WTC11 (cell line): ENCODE data around the gene CFL1. TPM values are rescaled to one million over a fixed set of nuclear protein-coding genes. Genes with fewer than 3 reads are reported as not detected.

Experiments used
- ATAC-seq: fragments of 200-7000 bp; cut with Tn5 transposase; 2 replicates; pipeline ENCODE4 v1.10.0; 2021; ENCODE audit warnings: mild to moderate bottlenecking, moderate library complexity
- CTCF ChIA-PET: fragments of 300-600 bp; sonication (Branson Sonifier 250); formaldehyde crosslinking; loops from one replicate; lab custom pipeline; 2021; ENCODE audit warnings: antibody characterized with exemption; lab: Charles Lee
- POLR2A ChIA-PET: fragments of 350-600 bp; sonication (Branson Sonifier 250); formaldehyde crosslinking; loops from one replicate; lab custom pipeline; 2021; ENCODE audit warnings: antibody characterized with exemption; lab: Charles Lee
- DNase-seq: peaks from one replicate; pipeline ENCODE4 v3.0.0; 2021; ENCODE audit warnings: low spot score
- H3K27ac Mint-ChIP-seq: 2 replicates; pipeline ENCODE4 v1.8.0; 2021; ENCODE audit warnings: mixed read lengths
- H3K27me3 Mint-ChIP-seq: 2 replicates; pipeline ENCODE4 v1.8.0; 2021; ENCODE audit warnings: low read depth, mild to moderate bottlenecking, moderate library complexity, mixed read lengths
- H3K36me3 Mint-ChIP-seq: 2 replicates; pipeline ENCODE4 v1.8.0; 2021; ENCODE audit warnings: mixed read lengths
- H3K4me1 Mint-ChIP-seq: 2 replicates; pipeline ENCODE4 v1.8.0; 2022; ENCODE audit warnings: mixed read lengths
- H3K4me3 Mint-ChIP-seq: 2 replicates; pipeline ENCODE4 v1.8.0; 2021; ENCODE audit warnings: mild to moderate bottlenecking, moderate library complexity, mixed read lengths
- H3K9me3 Mint-ChIP-seq: 2 replicates; pipeline ENCODE4 v1.8.0; 2021; ENCODE audit warnings: mixed read lengths
- CREB1 ChIP-seq: sonication (generic); formaldehyde crosslinking; IDR thresholded peaks from 2 replicates; pipeline ENCODE4 v1.8.0; 2023; ENCODE audit warnings: mild to moderate bottlenecking, missing genetic modification reagents
- ETV6 ChIP-seq: sonication (generic); formaldehyde crosslinking; IDR thresholded peaks from 2 replicates; pipeline ENCODE4 v1.8.1; 2022; ENCODE audit warnings: mild to moderate bottlenecking, missing genetic modification reagents
- FOXP1 ChIP-seq: sonication (generic); formaldehyde crosslinking; IDR thresholded peaks from 2 replicates; pipeline ENCODE4 v1.8.0; 2022; ENCODE audit warnings: missing genetic modification reagents, mild to moderate bottlenecking, moderate library complexity, borderline replicate concordance
- HMGA2 ChIP-seq: fragments of 250-450 bp; sonication (Bioruptor Pico); IDR thresholded peaks from 2 replicates; pipeline ENCODE4 v1.4.0; 2021; ENCODE audit warnings: mild to moderate bottlenecking, moderate library complexity
- IRF2 ChIP-seq: sonication (generic); formaldehyde crosslinking; IDR thresholded peaks from 2 replicates; pipeline ENCODE4 v1.8.0; 2022; ENCODE audit warnings: low read depth, missing genetic modification reagents, borderline replicate concordance
- MXD4 ChIP-seq: fragments of 250-450 bp; sonication (Bioruptor Pico); IDR thresholded peaks from 2 replicates; pipeline ENCODE4 v1.8.0; 2021; ENCODE audit warnings: mild to moderate bottlenecking, moderate library complexity, borderline replicate concordance
- OVOL2 ChIP-seq: fragments of 250-450 bp; sonication (Bioruptor Pico); IDR thresholded peaks from 2 replicates; pipeline ENCODE4 v1.9.0; 2021; ENCODE audit warnings: mild to moderate bottlenecking, borderline replicate concordance
- RORB ChIP-seq: fragments of 250-450 bp; sonication (Bioruptor Pico); IDR thresholded peaks from 2 replicates; pipeline ENCODE4 v1.9.0; 2021; ENCODE audit warnings: mild to moderate bottlenecking
- SP1 ChIP-seq: sonication (generic); formaldehyde crosslinking; conservative IDR thresholded peaks from 2 replicates; pipeline ENCODE4 v1.8.1; 2022; ENCODE audit warnings: missing genetic modification reagents
- TP53 ChIP-seq: sonication (generic); formaldehyde crosslinking; IDR thresholded peaks from 2 replicates; pipeline ENCODE4 v1.8.1; 2023; ENCODE audit warnings: mild to moderate bottlenecking, missing genetic modification reagents
- ZNF121 ChIP-seq: sonication (generic); formaldehyde crosslinking; IDR thresholded peaks from 2 replicates; pipeline ENCODE4 v1.8.0; 2023; ENCODE audit warnings: missing genetic modification reagents
- ZNF416 ChIP-seq: fragments of 250-450 bp; sonication (Bioruptor Pico); IDR thresholded peaks from 2 replicates; pipeline ENCODE4 v1.9.0; 2021; ENCODE audit warnings: mild to moderate bottlenecking, inconsistent platforms
- total RNA-seq: library from RNA; stranded (reverse); gene quantifications from 3 replicates; pipeline ENCODE4 v1.2.3, GENCODE V29; 2021
- TF ChIP-seq, protein P1 (sequence below): fragments of 250-450 bp; sonication (Bioruptor Pico); IDR thresholded peaks from 2 replicates; pipeline ENCODE4 v1.9.0; 2021; ENCODE audit warnings: moderate library complexity, mild to moderate bottlenecking, inconsistent platforms, borderline replicate concordance
- TF ChIP-seq, protein P2 (sequence below): fragments of 250-450 bp; sonication (Bioruptor Pico); IDR thresholded peaks from 2 replicates; pipeline ENCODE4 v1.8.0; 2021; ENCODE audit warnings: mild to moderate bottlenecking
- TF ChIP-seq, protein P3 (sequence below): sonication (generic); formaldehyde crosslinking; IDR thresholded peaks from 2 replicates; pipeline ENCODE4 v1.8.1; 2023; ENCODE audit warnings: mild to moderate bottlenecking, moderate library complexity, missing genetic modification reagents
- TF ChIP-seq, protein P4 (sequence below): fragments of 250-450 bp; sonication (Bioruptor Pico); IDR thresholded peaks from 2 replicates; pipeline ENCODE4 v1.9.0; 2021; ENCODE audit warnings: mild to moderate bottlenecking
- TF ChIP-seq, protein P5 (sequence below): sonication (generic); formaldehyde crosslinking; conservative IDR thresholded peaks from 2 replicates; pipeline ENCODE4 v1.8.1; 2022; ENCODE audit warnings: mild to moderate bottlenecking, missing genetic modification reagents
- TF ChIP-seq, protein P6 (sequence below): sonication (generic); formaldehyde crosslinking; IDR thresholded peaks from 2 replicates; pipeline ENCODE4 v1.8.0; 2023; ENCODE audit warnings: missing genetic modification reagents, mild to moderate bottlenecking, borderline replicate concordance

CFL1 gene
- total RNA-seq, 1 experiment from 2014 or later: 1,073 TPM

DNA sequence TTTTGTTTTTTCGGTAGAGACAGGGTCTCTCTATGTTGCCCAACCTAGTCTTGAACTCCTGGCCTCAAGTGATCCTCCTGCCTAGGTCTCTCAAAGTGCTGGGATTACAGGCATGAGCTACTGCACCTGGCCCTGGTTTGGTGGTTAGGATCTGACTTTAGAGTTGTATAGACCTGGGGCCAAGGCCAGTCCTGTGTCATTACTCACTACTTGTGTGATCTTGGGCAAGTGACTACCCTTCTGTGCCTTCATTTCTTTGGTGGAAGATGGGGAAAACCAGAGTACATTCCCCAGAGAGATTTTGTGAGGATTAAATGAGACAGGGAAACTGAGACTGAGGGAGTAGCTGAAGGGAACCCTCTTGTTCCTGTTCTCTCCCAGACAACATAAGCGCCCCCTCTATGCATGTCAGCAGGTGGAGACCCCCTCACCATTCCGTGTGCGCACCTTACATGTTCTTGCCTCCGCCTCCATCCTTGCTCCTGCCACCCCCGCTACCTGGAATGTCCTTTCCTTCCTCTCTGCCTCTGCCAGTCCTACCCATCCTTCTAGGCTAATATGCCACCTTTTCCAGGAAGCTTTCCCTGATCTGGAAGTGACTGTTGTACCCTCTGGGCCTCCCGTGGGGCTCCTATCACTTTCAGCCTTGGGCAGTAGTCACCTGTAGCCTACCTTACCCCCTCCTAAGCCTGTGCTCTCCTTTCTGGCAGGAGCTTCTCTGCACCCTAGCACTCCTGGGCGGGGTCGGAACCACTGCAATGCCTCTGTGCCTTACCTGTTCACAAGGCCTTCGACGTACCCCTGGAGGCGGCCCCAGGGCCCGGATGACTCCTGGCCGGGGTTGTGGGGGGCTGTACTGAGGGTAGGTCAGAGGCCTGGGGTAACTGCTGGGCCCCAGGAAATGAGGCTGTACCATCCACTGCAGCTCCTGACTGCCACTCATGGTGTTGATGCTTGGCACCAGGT is 38.3 kb upstream of the CFL1 start:
- ChIA-PET POLR2A (no interaction called here), CTCF (interaction anchor here (0.6 to 4.8 kb wide), 2 partner anchors 12 to 48 kb away, joined by 4 to 31 read pairs; no protein-coding TSS in a partner anchor)
- Mint-ChIP-seq H3K27ac (no peak overlapping the region), H3K27me3 (peaks cover 40% of the 10 kb centered on the region), H3K36me3 (peaks cover 2% of the 10 kb centered on the region), H3K9me3 (no peaks in the 10 kb centered on the region), H3K4me1 (peaks cover 26% of the 10 kb centered on the region), H3K4me3 (no peak overlapping the region)
- DNase-seq: no peak
- TF ChIP-seq, protein P1, sequence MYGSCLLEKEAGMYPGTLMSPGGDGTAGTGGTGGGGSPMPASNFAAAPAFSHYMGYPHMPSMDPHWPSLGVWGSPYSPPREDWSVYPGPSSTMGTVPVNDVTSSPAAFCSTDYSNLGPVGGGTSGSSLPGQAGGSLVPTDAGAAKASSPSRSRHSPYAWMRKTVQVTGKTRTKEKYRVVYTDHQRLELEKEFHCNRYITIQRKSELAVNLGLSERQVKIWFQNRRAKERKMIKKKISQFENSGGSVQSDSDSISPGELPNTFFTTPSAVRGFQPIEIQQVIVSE (CRISPR knock-in tag): no peak
- TF ChIP-seq SP1 (CRISPR knock-in tag) (no peak), ZNF416 (CRISPR knock-in tag) (no peak), MXD4 (no peak), ZNF121 (no peak), RORB (CRISPR knock-in tag) (no peak), HMGA2 (no peak), TP53 (no peak), FOXP1 (CRISPR knock-in tag) (no peak), ETV6 (CRISPR knock-in tag) (no peak), CREB1 (CRISPR knock-in tag) (no peak)
- TF ChIP-seq, protein P2, sequence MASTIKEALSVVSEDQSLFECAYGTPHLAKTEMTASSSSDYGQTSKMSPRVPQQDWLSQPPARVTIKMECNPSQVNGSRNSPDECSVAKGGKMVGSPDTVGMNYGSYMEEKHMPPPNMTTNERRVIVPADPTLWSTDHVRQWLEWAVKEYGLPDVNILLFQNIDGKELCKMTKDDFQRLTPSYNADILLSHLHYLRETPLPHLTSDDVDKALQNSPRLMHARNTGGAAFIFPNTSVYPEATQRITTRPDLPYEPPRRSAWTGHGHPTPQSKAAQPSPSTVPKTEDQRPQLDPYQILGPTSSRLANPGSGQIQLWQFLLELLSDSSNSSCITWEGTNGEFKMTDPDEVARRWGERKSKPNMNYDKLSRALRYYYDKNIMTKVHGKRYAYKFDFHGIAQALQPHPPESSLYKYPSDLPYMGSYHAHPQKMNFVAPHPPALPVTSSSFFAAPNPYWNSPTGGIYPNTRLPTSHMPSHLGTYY: no peak
- TF ChIP-seq, protein P3, sequence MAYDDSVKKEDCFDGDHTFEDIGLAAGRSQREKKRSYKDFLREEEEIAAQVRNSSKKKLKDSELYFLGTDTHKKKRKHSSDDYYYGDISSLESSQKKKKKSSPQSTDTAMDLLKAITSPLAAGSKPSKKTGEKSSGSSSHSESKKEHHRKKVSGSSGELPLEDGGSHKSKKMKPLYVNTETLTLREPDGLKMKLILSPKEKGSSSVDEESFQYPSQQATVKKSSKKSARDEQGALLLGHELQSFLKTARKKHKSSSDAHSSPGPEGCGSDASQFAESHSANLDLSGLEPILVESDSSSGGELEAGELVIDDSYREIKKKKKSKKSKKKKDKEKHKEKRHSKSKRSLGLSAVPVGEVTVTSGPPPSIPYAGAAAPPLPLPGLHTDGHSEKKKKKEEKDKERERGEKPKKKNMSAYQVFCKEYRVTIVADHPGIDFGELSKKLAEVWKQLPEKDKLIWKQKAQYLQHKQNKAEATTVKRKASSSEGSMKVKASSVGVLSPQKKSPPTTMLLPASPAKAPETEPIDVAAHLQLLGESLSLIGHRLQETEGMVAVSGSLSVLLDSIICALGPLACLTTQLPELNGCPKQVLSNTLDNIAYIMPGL (CRISPR knock-in tag): no peak
- no peak for ATAC-seq

DNA sequence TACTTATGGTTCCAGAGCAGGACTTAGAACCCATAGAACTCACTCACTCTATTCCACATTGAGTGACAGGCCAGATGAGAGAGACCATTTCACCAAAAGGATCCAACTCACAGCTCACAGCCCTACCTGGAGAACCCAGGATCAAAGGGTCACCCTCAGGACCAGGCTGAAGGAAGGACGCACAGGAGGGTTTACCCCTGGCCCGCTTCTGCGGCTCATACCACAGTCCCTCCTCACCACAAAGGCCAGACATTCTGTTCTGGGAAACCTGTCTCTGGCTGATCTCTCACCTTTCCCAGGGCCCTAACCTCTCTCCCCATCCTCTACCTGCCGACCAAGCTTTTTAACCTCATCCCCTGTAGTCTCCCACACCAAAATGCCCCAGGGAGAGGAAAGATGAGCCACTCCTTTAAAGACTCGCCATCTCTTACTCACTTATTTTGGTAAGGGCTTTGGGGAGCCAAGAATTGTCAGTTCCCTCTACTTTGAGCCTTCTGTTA is 37.6 kb upstream of the CFL1 start:
- POLR2A ChIA-PET: no interaction called here
- TF ChIP-seq ETV6 (CRISPR knock-in tag): no peak
- H3K36me3 Mint-ChIP-seq: peaks cover 2% of the 10 kb centered on the region
- DNase-seq: no peak
- H3K4me3 Mint-ChIP-seq: no peak overlapping the region
- peaks cover 32% of the 10 kb centered on the region for H3K27me3 Mint-ChIP-seq
- ATAC-seq: no peak
- H3K27ac Mint-ChIP-seq: peak overlapping the region; percentile 57; the same call in 1 of the 2 replicates
- H3K4me1 Mint-ChIP-seq: peaks cover 26% of the 10 kb centered on the region
- no peaks in the 10 kb centered on the region for H3K9me3 Mint-ChIP-seq
- CTCF ChIA-PET: interaction anchor here (4.8 kb wide), 1 partner anchor 11 kb away, joined by 31 read pairs; no protein-coding TSS in a partner anchor

DNA sequence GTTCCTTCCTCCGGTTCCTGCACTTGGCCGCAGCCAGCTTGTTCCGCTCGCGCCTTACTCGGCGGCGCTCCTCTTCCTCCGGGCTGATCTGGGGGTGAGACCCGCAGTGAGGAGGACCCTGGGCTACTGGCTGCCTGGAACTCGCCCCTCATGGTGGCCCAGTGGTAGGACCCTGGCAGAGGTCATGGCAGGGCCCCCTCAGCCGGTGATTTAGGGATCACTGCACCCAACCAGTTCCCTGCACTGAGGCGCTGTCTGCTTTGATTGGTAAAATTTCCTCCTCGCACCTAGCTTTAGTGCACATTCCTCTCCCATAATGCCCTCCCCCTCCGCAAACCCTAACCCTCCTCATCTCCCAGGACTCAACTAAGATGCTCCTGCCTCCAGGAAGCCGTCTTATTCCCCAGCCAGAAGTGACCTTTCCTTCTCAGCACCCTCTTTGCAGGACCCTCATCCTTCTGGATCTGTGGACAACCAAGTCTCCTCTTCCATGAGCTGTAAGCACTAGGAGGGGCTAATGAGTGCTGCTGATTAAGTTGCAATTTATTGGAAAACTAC is 36.1 kb upstream of the CFL1 start:
- Mint-ChIP-seq H3K36me3 (peaks cover 2% of the 10 kb centered on the region), H3K27me3 (peaks cover 37% of the 10 kb centered on the region), H3K27ac (peak overlapping the region; percentile 3; the same call in 1 of the 2 replicates), H3K4me3 (no peak overlapping the region), H3K9me3 (no peaks in the 10 kb centered on the region), H3K4me1 (peaks cover 39% of the 10 kb centered on the region)
- POLR2A ChIA-PET: interaction anchor here (7.2 kb wide), 1 partner anchor 34 kb away, joined by 90 read pairs; the partner anchor contains the start of genes CFL1 and MUS81
- ATAC-seq: no peak
- no peak for DNase-seq
- CTCF ChIA-PET: interaction anchor here (1.3 to 11.9 kb wide), 4 partner anchors 10 to 182 kb away, joined by 3 to 539 read pairs (median 36); partner anchors contain the start of genes CFL1, EFEMP2, KAT5 and MUS81
- TF ChIP-seq, protein P4, sequence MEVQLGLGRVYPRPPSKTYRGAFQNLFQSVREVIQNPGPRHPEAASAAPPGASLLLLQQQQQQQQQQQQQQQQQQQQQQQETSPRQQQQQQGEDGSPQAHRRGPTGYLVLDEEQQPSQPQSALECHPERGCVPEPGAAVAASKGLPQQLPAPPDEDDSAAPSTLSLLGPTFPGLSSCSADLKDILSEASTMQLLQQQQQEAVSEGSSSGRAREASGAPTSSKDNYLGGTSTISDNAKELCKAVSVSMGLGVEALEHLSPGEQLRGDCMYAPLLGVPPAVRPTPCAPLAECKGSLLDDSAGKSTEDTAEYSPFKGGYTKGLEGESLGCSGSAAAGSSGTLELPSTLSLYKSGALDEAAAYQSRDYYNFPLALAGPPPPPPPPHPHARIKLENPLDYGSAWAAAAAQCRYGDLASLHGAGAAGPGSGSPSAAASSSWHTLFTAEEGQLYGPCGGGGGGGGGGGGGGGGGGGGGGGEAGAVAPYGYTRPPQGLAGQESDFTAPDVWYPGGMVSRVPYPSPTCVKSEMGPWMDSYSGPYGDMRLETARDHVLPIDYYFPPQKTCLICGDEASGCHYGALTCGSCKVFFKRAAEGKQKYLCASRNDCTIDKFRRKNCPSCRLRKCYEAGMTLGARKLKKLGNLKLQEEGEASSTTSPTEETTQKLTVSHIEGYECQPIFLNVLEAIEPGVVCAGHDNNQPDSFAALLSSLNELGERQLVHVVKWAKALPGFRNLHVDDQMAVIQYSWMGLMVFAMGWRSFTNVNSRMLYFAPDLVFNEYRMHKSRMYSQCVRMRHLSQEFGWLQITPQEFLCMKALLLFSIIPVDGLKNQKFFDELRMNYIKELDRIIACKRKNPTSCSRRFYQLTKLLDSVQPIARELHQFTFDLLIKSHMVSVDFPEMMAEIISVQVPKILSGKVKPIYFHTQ (CRISPR knock-in tag): no peak
- TF ChIP-seq, protein P5, sequence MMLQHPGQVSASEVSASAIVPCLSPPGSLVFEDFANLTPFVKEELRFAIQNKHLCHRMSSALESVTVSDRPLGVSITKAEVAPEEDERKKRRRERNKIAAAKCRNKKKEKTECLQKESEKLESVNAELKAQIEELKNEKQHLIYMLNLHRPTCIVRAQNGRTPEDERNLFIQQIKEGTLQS (CRISPR knock-in tag): no peak
- TF ChIP-seq, protein P6, sequence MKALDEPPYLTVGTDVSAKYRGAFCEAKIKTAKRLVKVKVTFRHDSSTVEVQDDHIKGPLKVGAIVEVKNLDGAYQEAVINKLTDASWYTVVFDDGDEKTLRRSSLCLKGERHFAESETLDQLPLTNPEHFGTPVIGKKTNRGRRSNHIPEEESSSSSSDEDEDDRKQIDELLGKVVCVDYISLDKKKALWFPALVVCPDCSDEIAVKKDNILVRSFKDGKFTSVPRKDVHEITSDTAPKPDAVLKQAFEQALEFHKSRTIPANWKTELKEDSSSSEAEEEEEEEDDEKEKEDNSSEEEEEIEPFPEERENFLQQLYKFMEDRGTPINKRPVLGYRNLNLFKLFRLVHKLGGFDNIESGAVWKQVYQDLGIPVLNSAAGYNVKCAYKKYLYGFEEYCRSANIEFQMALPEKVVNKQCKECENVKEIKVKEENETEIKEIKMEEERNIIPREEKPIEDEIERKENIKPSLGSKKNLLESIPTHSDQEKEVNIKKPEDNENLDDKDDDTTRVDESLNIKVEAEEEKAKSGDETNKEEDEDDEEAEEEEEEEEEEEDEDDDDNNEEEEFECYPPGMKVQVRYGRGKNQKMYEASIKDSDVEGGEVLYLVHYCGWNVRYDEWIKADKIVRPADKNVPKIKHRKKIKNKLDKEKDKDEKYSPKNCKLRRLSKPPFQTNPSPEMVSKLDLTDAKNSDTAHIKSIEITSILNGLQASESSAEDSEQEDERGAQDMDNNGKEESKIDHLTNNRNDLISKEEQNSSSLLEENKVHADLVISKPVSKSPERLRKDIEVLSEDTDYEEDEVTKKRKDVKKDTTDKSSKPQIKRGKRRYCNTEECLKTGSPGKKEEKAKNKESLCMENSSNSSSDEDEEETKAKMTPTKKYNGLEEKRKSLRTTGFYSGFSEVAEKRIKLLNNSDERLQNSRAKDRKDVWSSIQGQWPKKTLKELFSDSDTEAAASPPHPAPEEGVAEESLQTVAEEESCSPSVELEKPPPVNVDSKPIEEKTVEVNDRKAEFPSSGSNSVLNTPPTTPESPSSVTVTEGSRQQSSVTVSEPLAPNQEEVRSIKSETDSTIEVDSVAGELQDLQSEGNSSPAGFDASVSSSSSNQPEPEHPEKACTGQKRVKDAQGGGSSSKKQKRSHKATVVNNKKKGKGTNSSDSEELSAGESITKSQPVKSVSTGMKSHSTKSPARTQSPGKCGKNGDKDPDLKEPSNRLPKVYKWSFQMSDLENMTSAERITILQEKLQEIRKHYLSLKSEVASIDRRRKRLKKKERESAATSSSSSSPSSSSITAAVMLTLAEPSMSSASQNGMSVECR (CRISPR knock-in tag): no peak
- TF ChIP-seq RORB (CRISPR knock-in tag) (no peak), IRF2 (CRISPR knock-in tag) (no peak), CREB1 (CRISPR knock-in tag) (no peak), ZNF121 (no peak), HMGA2 (no peak), OVOL2 (no peak)
